Nephron (organoid): ENCODE measurements around the gene TNNI2.
"Not testable (repeated sequence)": the region's sequence is repeated elsewhere in the genome, so short reads cannot be mapped to it uniquely, and the experiment has no call there.

Experiments
- H3K27ac Mint-ChIP-seq, 3 experiments: 2 replicates each; pipeline ENCODE4 v1.8.0; 2020; ENCODE audit warnings: mixed read lengths in 3 of 3, mild to moderate bottlenecking in 2 of 3, moderate library complexity in 1 of 3
- H3K27me3 Mint-ChIP-seq: 2 replicates; pipeline ENCODE4 v1.8.0; 2021; ENCODE audit warnings: low read depth, mild to moderate bottlenecking, moderate library complexity, mixed read lengths
- H3K36me3 Mint-ChIP-seq: 2 replicates; pipeline ENCODE4 v1.8.0; 2020; ENCODE audit warnings: low read depth, mixed read lengths
- H3K4me1 Mint-ChIP-seq: 2 replicates; pipeline ENCODE4 v1.8.0; 2020; ENCODE audit warnings: mixed read lengths
- H3K4me3 Mint-ChIP-seq, 3 experiments: 2 replicates each; pipeline ENCODE4 v1.8.0; 2020; ENCODE audit warnings: mild to moderate bottlenecking in 3 of 3, mixed read lengths in 3 of 3, moderate library complexity in 2 of 3
- H3K9me3 Mint-ChIP-seq: 2 replicates; pipeline ENCODE4 v1.8.0; 2020; ENCODE audit warnings: mixed read lengths
- TF ChIP-seq, protein P1 (sequence below), 3 experiments: fragments of 200-600 bp; sonication (generic); IDR thresholded peaks; one replicate each; pipeline ENCODE4 v1.5.0; 2021; ENCODE audit warnings: antibody characterized with exemption in 3 of 3; ENCODE audit not compliant: unreplicated experiment in 3 of 3

Gene TNNI2

DNA sequence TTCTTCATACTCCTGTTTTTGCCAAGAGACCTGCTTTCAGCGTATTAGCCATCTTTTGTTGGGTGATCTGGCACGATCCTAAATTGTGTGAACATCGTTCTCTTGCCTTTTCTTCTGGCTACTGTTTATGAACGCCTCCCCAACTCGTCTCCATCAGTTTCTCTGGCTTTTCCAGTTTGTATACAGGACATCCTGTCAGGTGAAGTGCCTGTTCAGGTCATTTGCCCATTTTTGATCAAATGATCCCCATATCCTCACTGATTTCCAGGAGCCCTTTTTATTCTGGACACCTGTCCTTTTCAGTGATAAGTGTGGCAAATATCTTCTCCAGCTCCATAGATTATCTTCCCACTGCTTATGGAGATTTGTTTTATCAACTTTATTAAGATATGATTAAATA is 26.5 kb upstream of the TNNI2 start:
- TF ChIP-seq, protein P1, sequence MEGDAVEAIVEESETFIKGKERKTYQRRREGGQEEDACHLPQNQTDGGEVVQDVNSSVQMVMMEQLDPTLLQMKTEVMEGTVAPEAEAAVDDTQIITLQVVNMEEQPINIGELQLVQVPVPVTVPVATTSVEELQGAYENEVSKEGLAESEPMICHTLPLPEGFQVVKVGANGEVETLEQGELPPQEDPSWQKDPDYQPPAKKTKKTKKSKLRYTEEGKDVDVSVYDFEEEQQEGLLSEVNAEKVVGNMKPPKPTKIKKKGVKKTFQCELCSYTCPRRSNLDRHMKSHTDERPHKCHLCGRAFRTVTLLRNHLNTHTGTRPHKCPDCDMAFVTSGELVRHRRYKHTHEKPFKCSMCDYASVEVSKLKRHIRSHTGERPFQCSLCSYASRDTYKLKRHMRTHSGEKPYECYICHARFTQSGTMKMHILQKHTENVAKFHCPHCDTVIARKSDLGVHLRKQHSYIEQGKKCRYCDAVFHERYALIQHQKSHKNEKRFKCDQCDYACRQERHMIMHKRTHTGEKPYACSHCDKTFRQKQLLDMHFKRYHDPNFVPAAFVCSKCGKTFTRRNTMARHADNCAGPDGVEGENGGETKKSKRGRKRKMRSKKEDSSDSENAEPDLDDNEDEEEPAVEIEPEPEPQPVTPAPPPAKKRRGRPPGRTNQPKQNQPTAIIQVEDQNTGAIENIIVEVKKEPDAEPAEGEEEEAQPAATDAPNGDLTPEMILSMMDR (IDR thresholded peaks at IDR 0.05; ENCODE audit: unreplicated experiment in 3 of 3), result no peak
- Mint-ChIP-seq H3K36me3 (no peaks in the 10 kb centered on the region), H3K4me1 (no peaks in the 10 kb centered on the region), H3K27me3 (peaks cover 28% of the 10 kb centered on the region), H3K4me3 (no peak overlapping the region), H3K27ac (no peak overlapping the region), H3K9me3 (peaks cover 16% of the 10 kb centered on the region)

DNA sequence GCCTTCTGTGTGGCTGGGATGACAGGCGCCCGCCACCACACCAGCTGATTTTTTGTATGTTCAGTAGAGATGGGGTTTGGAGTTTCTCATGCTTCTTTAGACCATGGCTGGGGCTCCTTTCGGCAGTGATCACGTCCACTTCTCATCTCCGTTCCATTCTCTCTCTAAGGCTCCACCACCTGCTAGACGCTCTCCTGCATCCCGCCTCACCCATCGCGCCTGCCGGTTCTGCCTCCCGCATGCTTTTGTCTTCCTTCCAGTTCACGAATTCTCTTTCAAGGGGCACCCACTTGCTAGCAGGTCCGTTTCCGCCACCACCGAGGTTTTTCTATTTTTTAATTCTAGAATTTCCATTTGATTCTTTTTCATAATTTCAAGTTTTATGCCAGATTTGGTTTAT is 26.0 kb upstream of the TNNI2 start:
- Mint-ChIP-seq H3K4me3 (no peak overlapping the region), H3K4me1 (no peaks in the 10 kb centered on the region), H3K27ac (no peak overlapping the region), H3K27me3 (peaks cover 24% of the 10 kb centered on the region), H3K9me3 (peaks cover 19% of the 10 kb centered on the region), H3K36me3 (no peaks in the 10 kb centered on the region)
- TF ChIP-seq, protein P1 (IDR thresholded peaks at IDR 0.05; ENCODE audit: unreplicated experiment in 3 of 3), result no peak

DNA sequence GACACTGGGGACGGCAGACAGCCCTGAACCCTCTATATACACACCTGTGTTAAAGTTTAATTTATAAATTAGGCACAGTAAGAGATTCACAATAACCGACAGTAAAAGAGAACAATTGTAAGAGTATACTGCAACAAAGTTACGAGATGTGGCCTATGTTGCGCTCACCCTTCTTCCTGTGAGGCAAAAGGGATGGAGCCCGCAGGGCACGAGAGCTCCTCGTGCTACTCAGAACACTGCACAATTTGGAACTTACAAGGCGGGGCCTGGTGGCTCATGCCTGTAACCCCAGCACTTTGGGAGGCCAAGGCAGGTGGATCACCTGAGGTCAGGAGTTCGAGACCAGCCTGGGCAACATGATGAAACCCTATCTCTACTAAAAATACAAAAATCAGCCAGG is 25.4 kb upstream of the TNNI2 start:
- not testable (repeated sequence) for H3K27ac Mint-ChIP-seq

DNA sequence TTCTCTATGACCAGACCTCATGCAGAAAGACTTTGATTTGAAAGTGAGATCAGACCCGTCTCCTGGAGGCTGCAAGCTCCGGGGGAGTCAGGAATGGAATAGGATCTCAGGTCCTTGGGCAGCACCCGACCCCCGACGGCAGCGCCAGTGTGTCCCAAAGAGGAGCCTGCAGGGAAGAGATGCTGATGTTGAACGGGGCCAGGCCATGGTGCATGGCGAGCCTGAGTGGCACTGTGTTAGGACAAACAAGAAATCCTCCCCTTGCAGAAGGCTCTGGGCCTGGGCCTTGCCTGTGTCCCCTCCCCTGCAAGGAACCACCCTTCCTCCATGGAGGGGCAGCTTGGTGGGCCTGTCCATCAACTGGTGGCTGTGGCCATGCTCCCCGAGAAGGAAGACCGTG is 24.1 kb upstream of the TNNI2 start:
- TF ChIP-seq, protein P1 (IDR thresholded peaks at IDR 0.05; ENCODE audit: unreplicated experiment in 3 of 3), result no peak
- H3K9me3 Mint-ChIP-seq, result peaks cover 22% of the 10 kb centered on the region
- no peak overlapping the region for H3K27ac Mint-ChIP-seq
- no peaks in the 10 kb centered on the region for H3K36me3 Mint-ChIP-seq
- H3K4me1 Mint-ChIP-seq, result no peaks in the 10 kb centered on the region
- peaks cover 11% of the 10 kb centered on the region for H3K27me3 Mint-ChIP-seq
- no peak overlapping the region for H3K4me3 Mint-ChIP-seq

More for the DNA sequence above, 25.4 kb upstream of the TNNI2 start:
- not testable (repeated sequence) for H3K36me3 Mint-ChIP-seq, H3K4me1 Mint-ChIP-seq, H3K4me3 Mint-ChIP-seq
- H3K27me3 Mint-ChIP-seq, result peaks cover 19% of the 10 kb centered on the region
- H3K9me3 Mint-ChIP-seq, result peaks cover 19% of the 10 kb centered on the region

DNA sequence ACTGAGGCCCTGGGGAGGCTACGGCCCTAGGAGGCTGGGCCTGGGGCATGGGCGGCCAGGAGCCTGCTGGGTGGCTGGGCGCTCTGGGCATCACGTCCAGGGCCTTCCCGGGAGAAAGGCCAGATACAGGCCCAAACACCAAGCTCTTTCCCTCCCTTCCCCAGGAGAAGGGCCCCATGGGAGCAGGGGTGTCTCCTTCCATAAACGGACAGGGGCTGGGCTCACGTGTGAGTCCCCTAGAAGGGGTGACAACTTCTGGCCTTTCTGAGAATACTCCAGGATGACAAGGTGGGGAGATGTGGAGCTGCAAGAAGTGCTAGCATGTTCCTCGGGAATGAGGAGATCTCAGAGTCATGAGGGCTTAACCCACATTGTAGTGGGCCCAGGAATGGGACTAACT is 23.5 kb upstream of the TNNI2 start:
- TF ChIP-seq, protein P1 (IDR thresholded peaks at IDR 0.05; ENCODE audit: unreplicated experiment in 3 of 3), result no peak
- no peak overlapping the region for H3K27ac Mint-ChIP-seq
- H3K4me1 Mint-ChIP-seq, result peaks cover 5% of the 10 kb centered on the region
- no peak overlapping the region for H3K4me3 Mint-ChIP-seq
- H3K9me3 Mint-ChIP-seq, result peaks cover 21% of the 10 kb centered on the region
- peaks cover 11% of the 10 kb centered on the region for H3K27me3 Mint-ChIP-seq
- no peaks in the 10 kb centered on the region for H3K36me3 Mint-ChIP-seq

DNA sequence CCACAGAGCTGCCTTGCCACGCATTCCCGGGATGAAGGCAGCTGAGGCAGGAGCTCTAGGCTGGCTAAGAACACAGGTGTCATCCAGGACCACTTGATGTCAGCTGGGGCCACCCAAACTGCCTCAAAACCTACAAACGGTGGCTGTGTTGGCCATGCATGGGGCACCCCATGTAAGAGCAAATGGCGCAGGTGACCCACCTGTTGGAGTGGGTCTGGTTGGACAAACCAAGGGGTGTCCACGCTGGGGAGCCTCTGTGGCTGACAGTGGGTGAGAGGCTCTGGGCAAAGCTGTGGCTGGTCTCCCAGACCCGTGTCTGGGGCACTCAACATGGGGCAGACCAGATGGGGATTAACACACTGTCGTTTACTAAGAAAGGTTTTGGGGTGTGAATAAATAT is 23.0 kb upstream of the TNNI2 start:
- Mint-ChIP-seq H3K27ac (no peak overlapping the region), H3K4me1 (peaks cover 8% of the 10 kb centered on the region), H3K27me3 (peaks cover 8% of the 10 kb centered on the region), H3K4me3 (no peak overlapping the region), H3K9me3 (peaks cover 24% of the 10 kb centered on the region), H3K36me3 (no peaks in the 10 kb centered on the region)
- TF ChIP-seq, protein P1 (IDR thresholded peaks at IDR 0.05; ENCODE audit: unreplicated experiment in 3 of 3), result no peak
